Measurements from ENCODE around the gene MTHFR.

Gene MTHFR

DNA sequence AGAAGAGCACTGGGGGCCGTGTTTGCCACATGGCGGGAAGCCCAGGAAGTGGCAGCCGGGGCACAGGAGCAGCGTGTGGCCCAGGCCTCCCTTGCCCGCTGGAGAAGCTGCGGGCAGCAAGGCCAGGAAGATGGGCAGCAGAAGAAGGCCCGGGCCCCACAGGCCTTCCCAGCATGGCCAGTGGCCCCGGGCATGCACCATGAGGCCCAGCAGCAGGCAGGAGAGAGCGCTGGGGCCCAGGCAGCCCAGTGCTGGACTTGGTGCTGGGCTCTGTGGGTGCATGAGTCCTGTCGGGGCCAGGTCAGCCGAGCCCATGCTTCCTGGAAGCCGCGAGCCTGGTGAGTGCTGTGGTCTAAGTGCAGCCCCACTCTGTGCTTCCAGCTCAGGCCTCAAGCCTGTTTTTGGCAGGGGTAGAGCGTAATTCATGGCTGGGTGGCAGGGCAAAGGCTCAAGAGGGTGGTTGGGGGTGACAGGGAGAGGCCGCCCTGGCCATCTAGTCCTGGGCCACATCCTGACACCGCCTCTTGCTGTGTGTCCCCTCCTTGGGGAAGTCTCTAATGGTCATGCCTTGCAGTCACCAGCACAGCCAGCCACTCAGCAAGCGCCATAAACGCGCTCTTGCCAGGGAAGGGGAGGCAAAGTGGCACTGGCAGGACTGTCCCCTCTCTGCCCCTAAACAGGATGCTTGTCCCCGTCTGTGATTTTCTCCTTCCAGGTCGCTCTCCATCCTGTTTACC, 21.3 kb downstream of the MTHFR start:
- Histone ChIP-seq H3K4me1 (peaks cover 6 to 45% (median 40%) of the 10 kb centered on the region in 4 donors), H3K36me3 (no peaks in the 10 kb centered on the region), H3K27me3 (no peaks in the 10 kb centered on the region), H3K9me3 (no peaks in the 10 kb centered on the region), H3K4me3 (peak overlapping the region in 1 of 2 donors; percentile 47), H3K27ac (peak overlapping the region; percentile 43 to 47)
- no peak for DNase-seq
- intact Hi-C loops (cut with DNase I; ENCODE audit: low total_unique reads), result no loop called here
- no peak for TF ChIP-seq CTCF (IDR thresholded peaks at IDR 0.05)

- no peak for TF ChIP-seq CTCF (IDR thresholded peaks at IDR 0.05)
- no peak for DNase-seq
- no peaks in the 10 kb centered on the region for H3K36me3 ChIP-seq
- no peak overlapping the region for H3K27ac ChIP-seq
- no peak overlapping the region for H3K4me3 ChIP-seq
- no peaks in the 10 kb centered on the region for H3K27me3 ChIP-seq
- no peaks in the 10 kb centered on the region for H3K9me3 ChIP-seq
- intact Hi-C loops (cut with DNase I; ENCODE audit: low total_unique reads), result no loop called here
- peaks cover 6 to 37% (median 32%) of the 10 kb centered on the region in 4 donors for H3K4me1 ChIP-seq
These were observed 22.2 kb downstream of the MTHFR start for GRCh38 chr1:11783556-11783955.

DNA sequence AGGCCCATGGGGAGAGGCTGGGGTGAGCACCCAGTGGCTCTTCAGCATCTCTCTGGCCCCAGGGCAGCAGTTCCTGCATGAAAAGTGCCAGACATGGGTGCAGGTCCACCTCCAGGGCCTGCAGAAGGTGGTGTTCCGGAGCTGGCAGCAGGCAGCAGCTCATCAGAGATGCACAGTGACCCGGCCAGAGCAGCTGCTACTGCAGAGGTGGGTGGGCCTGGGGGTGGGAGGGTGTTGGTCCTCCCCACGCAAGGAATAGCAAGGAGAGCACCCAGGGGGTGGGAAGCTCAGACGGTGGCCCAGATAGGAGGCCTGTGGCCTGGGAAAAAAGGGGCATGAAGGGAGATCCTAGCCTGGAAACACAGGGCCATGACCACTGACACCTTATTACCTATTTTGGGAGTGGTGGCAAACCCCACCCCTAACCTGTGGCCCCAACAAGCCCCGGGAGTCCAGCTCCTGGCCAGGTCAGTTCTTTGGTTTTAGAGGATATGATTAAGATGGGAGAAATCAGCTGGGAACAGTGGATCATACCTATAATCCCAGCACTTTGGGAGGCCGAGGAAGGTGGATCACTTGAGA, 23.5 kb downstream of the MTHFR start:
- Histone ChIP-seq H3K4me1 (peaks cover 0 to 23% (median 18%) of the 10 kb centered on the region in 4 donors), H3K4me3 (no peak overlapping the region), H3K27ac (no peak overlapping the region), H3K36me3 (no peaks in the 10 kb centered on the region), H3K9me3 (no peaks in the 10 kb centered on the region), H3K27me3 (no peaks in the 10 kb centered on the region)
- intact Hi-C loops (cut with DNase I; ENCODE audit: low total_unique reads), result no loop called here
- DNase-seq, result no peak
- TF ChIP-seq CTCF (IDR thresholded peaks at IDR 0.05), result no peak

DNA sequence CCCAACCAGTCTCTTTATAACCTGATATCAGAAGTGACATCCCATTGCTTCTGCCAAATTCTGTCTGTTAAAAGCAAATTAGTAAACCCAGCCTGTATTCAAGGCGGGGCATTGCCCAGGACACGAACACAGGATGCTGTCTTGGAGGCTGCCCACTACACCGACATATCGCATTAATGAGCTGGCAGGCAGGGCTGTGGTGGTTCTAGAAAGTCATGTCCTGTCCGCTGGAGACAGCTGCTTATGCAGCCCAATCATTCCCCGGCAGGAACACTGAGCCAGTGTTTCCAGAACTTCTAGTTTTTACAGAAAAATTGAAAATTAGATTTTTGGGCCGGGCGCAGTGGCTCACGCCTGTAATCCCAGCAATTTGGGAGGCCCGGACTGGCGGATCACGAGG, 24.5 kb downstream of the MTHFR start:
- no peaks in the 10 kb centered on the region for H3K27me3 ChIP-seq
- intact Hi-C loops (cut with DNase I; ENCODE audit: low total_unique reads), result no loop called here
- no peak for TF ChIP-seq CTCF (IDR thresholded peaks at IDR 0.05)

DNA sequence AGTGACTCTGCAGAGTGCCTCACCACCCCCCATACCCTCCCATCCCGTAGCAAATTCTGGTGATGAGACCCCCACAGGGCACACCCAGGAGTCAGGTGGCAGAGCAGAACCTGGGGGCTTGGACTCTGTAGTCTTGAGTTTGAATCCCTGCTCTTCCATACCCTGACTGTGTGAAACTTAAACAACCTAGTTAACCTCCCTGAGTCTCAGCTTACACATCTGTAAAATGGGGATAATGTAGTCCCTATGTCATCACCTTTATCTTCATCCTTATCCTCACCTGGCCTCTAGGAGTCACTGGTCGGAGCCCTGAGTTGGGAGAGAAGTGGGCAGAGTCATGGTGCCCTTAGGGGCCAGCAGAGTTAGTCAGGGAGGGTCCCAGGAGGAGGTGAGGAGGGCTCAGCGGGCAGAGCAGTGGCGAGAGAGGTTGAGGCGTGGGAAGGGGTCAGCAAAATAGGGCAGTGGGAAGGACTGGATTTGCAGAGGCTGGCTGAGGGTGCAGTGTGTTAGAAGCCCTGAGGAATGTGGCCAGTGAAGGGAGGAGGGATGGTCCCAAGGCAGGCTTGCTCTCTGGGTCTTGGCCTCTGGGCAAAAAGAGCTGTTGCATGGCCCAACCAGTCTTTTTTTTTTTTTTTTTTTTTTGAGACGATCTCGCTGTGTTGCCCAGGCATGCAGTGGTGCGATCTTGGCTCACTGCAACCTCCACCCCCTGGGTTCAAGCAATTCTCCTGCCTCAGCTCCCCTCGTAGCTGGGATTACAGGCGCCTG, 25.2 kb downstream of the MTHFR start:
- H3K4me3 ChIP-seq, result no peak overlapping the region
- no peak overlapping the region for H3K27ac ChIP-seq
- H3K36me3 ChIP-seq, result no peaks in the 10 kb centered on the region
- H3K9me3 ChIP-seq, result no peaks in the 10 kb centered on the region
- H3K4me1 ChIP-seq, result peaks cover 0 to 12% (median 10%) of the 10 kb centered on the region in 4 donors
- DNase-seq, result no peak
- H3K27me3 ChIP-seq, result no peaks in the 10 kb centered on the region
- no peak for TF ChIP-seq CTCF (IDR thresholded peaks at IDR 0.05)
- intact Hi-C loops (cut with DNase I; ENCODE audit: low total_unique reads), result no loop called here

More for the DNA sequence above, 24.5 kb downstream of the MTHFR start:
- no peaks in the 10 kb centered on the region for H3K36me3 ChIP-seq
- no peaks in the 10 kb centered on the region for H3K9me3 ChIP-seq
- no peak overlapping the region for H3K27ac ChIP-seq
- H3K4me1 ChIP-seq, result peaks cover 0 to 14% (median 12%) of the 10 kb centered on the region in 4 donors
- no peak for DNase-seq
- H3K4me3 ChIP-seq, result no peak overlapping the region

Measured in tibial artery (tissue), 4 donors.